ENCODE measurements around the gene PIBF1. TPM values are rescaled to one million over a fixed set of nuclear protein-coding genes. Genes with fewer than 3 reads are reported as not detected.

The PIBF1 gene
- total and polyA plus RNA-seq, 2 of the 4 experiments (the other 2 are of a cell fraction) = 5.1 to 13.3 TPM

GRCh38 chr13:72737033-72737432 lies 44.9 kb upstream of the PIBF1 start:
- ChIA-PET POLR2A (ENCODE audit: unreplicated experiment) (no interaction called here), CTCF (no interaction called here)
- no peak overlapping the region for H2BK20ac ChIP-seq (ENCODE audit: low read depth, low read length)

More at GRCh38 chr13:72737033-72737432, 44.9 kb upstream of the PIBF1 start:
- Histone ChIP-seq H2AK9ac (replicated peaks; ENCODE audit: low read depth, low read length, poor library complexity) (no peak overlapping the region), H2BK15ac (ENCODE audit: low read depth, low read length) (no peak overlapping the region), H3K18ac (ENCODE audit: low read depth, low read length) (no peak overlapping the region), H3K79me1 (ENCODE audit: low read depth in 1 of 2, low read length in 2 of 2) (peaks cover 15 to 29% of the 10 kb centered on the region in 2 experiments), H3K4me2 (ENCODE audit: low read depth, low read length) (no peak overlapping the region), H3K56ac (ENCODE audit: extremely low read depth, insufficient read depth, low read length) (no peak overlapping the region), H2BK120ac (ENCODE audit: low read depth, low read length) (no peak overlapping the region), H3K9ac (ENCODE audit: low read depth, low read length) (no peak overlapping the region), H3K4me1 (ENCODE audit: control insufficient read depth, insufficient read depth, low read length) (no peaks in the 10 kb centered on the region), H4K20me1 (ENCODE audit: insufficient read depth, low read length) (no peaks in the 10 kb centered on the region), H2BK5ac (ENCODE audit: low read depth, low read length, poor library complexity, severe bottlenecking) (no peak overlapping the region), H2AK5ac (ENCODE audit: low read depth, low read length) (no peak overlapping the region), H3K36me3 (ENCODE audit: control insufficient read depth, insufficient read depth, low read length) (peaks cover 2% of the 10 kb centered on the region; the same call in 1 of the 2 replicates), H4K5ac (ENCODE audit: low read depth, low read length) (no peak overlapping the region), H3K23ac (ENCODE audit: low read depth, low read length) (no peak overlapping the region), H3K9me1 (ENCODE audit: insufficient read depth, low read length) (no peaks in the 10 kb centered on the region; the same call in 1 of the 2 replicates), H3K4me3 (ENCODE audit: insufficient read depth, low read depth, low read length) (no peak overlapping the region), H3K14ac (replicated peaks; ENCODE audit: low read depth, low read length) (no peak overlapping the region), H4K8ac (ENCODE audit: low read depth in 2 of 2, low read length in 2 of 2) (no peak overlapping the region), H3K27ac (ENCODE audit: insufficient read depth, low read length) (no peak overlapping the region), H3K9me3 (ENCODE audit: control insufficient read depth, insufficient read depth, low read length) (no peaks in the 10 kb centered on the region), H3K27me3 (ENCODE audit: control insufficient read depth, insufficient read depth, low read length) (no peaks in the 10 kb centered on the region), H4K91ac (ENCODE audit: insufficient read depth, low read depth, low read length) (no peak overlapping the region), H3K4ac (ENCODE audit: low read depth, low read length) (no peak overlapping the region), H2AFZ (replicated peaks; ENCODE audit: low read length, poor library complexity) (no peak overlapping the region)
- no peak for TF ChIP-seq USF2 (IDR thresholded peaks at IDR 0.05; ENCODE audit: low read depth, low read length)
- no peak for TF ChIP-seq MAFK (IDR thresholded peaks at IDR 0.05; ENCODE audit: low read depth, low read length)
- no peak for TF ChIP-seq ELK1 (IDR thresholded peaks at IDR 0.05; ENCODE audit: borderline replicate concordance, low read depth, low read length)
- no peak for TF ChIP-seq POLR2A (IDR thresholded peaks at IDR 0.05; ENCODE audit: low read depth, low read length)
- TF ChIP-seq CTCF (conservative IDR thresholded peaks at IDR 0.05; ENCODE audit: low read depth, low read length) = no peak
- TF ChIP-seq RFX5 (IDR thresholded peaks at IDR 0.05; ENCODE audit: low read depth, low read length) = no peak
- no peak for TF ChIP-seq MAZ (IDR thresholded peaks at IDR 0.05; ENCODE audit: borderline replicate concordance, low read depth, low read length)
- TF ChIP-seq RAD21 (IDR thresholded peaks at IDR 0.05; ENCODE audit: low read length) = no peak
- TF ChIP-seq BHLHE40 (IDR thresholded peaks at IDR 0.05; ENCODE audit: low read depth, low read length) = no peak
- TF ChIP-seq NFE2L2 (IDR thresholded peaks at IDR 0.05; ENCODE audit: low read depth, low read length) = no peak
- TF ChIP-seq RCOR1 (IDR thresholded peaks at IDR 0.05; ENCODE audit: insufficient replicate concordance, low read length) = no peak
- no peak for TF ChIP-seq FOS (IDR thresholded peaks at IDR 0.05; ENCODE audit: low read depth, low read length)
- no peak for TF ChIP-seq CHD1 (IDR thresholded peaks at IDR 0.05; ENCODE audit: low read depth, low read length)
- no peak for TF ChIP-seq MXI1 (IDR thresholded peaks at IDR 0.05; ENCODE audit: borderline replicate concordance, low read depth, low read length)
- no peak for TF ChIP-seq SMC3 (IDR thresholded peaks at IDR 0.05; ENCODE audit: low read depth, low read length)
- no peak for TF ChIP-seq CEBPB (IDR thresholded peaks at IDR 0.05; ENCODE audit: low read depth, low read length)
- WGBS, 2 experiments (ENCODE audit: extremely low coverage in 2 of 2, insufficient read length in 1 of 2) = no CpG with 5 or more reads among the region's 3 CpGs
- intact Hi-C loops (cut with micrococcal nuclease) (no loop called here), in situ Hi-C loops (cut with MboI; ENCODE audit: low sequenced_read_pairs) (no loop called here), dilution Hi-C loops (cut with HindIII; ENCODE audit: low sequenced_read_pairs, unreplicated experiment) (no loop called here)
- no TSS peak for BruUV-seq (replicated peaks)
- no peak for ATAC-seq (ENCODE audit: low read depth)
- DNase-seq = no peak

Data from IMR-90 (cell line).